HG02970 (cell line): ENCODE measurements around the gene PLRG1.

Source experiments
- ATAC-seq: cut with Tn5 transposase; IDR thresholded peaks from one replicate; pipeline ENCODE4 v1.9.1; 2021; ENCODE audit warnings: mild to moderate bottlenecking, moderate library complexity, moderate number of reproducible peaks; ENCODE audit not compliant: unreplicated experiment, low FRiP score

The PLRG1 gene

DNA sequence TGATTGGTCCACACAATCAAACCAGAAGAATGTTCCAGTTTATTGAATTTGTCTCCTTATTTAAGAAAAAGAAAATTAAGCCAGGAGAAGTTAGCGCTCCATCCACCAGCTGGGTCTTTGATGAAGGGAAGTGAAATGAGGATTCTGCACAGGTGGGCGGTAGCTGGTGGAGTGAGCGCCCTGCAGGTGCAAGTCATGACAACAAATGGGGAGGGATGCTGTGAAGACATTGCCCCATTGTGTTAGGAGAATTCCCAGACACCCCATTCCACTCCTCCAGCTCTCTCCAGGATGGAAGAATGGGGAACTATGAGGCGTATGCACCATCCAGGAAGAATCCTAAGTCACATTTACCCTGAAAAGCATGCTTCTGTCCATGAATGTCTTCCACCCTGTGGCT is 22.9 kb downstream of the PLRG1 start:
- no peak for ATAC-seq

DNA sequence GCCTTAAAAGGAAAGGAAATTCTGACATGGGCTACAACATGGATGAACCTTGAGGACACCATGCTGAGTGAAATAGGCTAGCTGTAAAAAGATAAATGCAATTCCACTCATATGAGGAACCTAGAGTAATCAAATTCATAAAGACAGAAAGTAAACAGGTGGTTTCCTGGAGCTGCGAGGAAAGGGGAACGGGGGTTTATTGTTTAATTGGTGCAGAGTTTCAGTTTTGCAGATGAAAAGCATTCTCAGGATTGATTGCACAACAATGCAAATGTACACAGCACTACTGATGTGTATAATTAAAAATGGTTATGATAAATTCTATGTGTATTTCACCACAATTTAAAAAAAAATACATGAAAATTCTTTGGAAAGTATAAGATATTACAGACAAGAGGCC is 24.0 kb downstream of the PLRG1 start:
- no peak for ATAC-seq

DNA sequence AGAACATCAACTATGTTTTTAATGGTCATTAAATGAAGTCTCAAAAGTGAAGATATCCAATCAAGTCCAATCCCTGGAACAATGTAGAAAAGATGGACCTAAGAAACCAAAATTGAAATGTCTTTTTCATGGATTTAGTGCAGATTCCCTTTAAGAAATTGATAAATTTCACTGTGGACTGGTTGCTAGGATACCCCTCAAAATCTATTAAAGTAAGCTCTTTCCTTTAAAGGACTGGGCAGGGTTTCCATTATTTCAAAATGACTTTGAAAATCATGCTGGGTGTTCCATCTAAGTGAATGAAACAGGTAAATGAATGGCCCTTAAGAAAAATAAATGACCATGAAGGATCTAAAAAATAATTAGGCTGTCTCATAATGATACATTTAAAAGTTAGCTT is 28.6 kb downstream of the PLRG1 start:
- ATAC-seq, result no peak

DNA sequence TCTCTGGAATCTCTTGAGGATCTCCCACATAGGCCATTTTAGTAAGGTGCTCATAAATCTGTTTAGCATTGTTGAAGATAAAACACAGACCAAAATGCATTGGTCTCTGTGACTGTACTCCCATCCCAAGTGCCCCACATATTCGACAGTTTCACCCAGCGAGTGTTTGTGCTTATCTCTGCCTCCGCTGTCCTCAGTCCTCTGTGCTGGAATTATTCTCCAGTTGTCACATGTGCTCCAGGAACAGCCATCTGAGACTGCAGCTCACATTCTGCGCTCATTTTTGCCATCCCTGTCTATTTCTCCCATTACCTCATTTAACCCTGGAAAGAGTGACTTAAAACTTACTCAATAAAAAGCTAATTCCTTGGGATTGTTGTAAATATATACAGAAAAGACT is 31.0 kb downstream of the PLRG1 start:
- no peak for ATAC-seq

DNA sequence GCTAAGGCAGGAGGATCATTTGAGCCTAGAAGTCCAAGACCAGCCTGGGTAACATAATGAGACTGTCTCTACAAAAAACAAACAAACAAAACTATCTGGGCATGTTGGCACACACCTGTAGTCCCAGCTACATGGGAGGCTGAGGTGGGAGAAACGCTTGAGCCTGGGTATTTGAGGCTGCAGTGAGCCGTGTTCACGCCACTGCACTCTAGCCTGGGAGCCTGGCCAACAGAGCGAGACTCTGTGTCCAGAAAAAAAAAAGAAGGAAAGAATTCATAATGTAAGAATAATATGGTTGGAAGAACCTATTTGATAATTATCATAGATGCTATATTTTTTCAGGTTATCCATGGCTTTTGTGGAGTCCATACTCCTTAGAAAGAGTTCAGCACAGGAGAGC is 32.6 kb downstream of the PLRG1 start:
- no peak for ATAC-seq

DNA sequence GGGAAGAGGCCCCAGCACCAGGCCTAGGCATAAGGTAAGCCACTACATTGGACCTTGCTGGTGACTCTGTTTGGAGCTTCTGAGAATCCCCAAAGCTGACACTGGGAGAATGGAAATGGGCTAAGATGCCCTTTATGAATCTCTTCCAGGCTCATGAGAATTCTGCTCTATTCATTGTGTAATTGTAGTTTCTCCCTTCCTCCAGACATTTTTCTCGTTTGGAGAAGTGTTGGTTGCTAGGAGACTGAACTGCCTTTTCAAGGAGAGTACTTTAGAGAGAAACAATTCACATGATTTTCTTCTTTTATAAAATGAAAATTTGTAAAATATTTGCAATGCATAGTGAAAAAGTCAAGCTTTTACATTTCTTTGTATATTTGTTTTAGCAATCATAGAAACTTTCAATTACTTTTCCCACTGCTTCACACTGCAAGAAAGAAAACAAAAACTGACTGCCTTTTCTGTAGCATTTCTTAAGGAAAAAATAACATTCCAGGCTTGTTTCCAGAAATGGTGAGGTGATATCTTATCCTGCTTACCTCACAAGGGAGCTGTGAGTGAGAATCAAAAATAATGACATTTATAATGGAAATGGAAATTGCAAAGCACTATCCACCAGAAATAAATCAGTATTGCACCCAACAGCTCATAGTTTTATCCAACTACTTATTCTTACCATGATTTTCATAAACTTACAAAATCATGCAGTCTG is 33.7 kb downstream of the PLRG1 start:
- no peak for ATAC-seq

DNA sequence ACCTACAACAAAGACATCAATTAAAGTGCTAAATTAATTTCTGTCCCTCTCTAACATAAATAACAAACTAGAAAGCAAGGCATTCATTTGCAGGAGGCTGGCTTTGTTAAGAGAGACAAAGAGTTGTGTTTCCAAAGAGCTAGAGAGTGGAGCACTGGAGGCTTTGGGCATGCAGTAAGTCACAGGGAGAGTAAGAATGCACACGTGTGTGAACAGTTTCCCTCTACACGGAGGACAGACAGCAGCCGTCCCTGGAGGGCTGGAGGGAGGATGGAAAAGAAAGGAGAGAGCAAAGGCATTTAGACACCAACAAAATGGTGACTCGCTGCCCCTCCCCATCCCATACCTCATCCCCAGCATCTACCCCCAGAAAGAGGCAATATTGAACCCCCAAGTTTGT is 38.2 kb downstream of the PLRG1 start:
- ATAC-seq, result no peak

DNA sequence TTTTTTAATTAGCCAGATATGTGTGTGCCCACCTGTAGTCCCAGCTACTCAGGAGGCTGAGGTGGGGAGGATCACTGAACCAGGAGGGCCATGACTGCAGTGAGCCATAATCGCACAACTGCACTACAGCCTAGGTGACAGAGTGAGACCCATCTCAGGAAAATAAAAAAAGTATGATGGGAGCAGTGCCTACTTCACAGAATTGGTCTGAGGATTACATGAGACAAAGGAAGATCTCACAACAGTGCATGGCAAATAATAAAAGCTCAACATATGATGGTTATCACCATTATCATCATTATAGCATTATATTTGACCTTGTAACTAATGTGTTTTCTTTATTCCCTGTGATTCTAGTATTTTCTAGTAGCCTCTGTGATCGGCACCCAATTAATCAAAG is 38.7 kb downstream of the PLRG1 start:
- ATAC-seq, result no peak

DNA sequence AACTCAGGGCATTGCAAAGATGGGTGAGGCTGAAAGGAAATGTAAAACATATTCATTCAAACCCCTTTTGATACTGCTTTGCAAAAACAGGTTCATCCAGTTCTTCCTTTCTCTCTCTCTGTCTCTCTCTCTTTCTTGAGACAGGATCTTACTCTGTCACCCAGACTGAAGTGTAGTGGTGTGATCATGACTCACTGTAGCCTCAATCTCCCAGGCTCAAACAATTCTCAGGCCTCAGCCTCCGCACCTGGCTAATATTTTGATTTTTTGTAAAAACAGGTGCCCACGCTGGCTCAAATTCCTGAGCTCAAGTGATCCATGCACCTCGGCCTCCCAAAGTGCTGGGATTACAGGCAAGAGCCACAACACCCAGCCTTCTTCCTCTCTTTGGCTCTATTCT is 43.0 kb downstream of the PLRG1 start:
- ATAC-seq, result no peak

DNA sequence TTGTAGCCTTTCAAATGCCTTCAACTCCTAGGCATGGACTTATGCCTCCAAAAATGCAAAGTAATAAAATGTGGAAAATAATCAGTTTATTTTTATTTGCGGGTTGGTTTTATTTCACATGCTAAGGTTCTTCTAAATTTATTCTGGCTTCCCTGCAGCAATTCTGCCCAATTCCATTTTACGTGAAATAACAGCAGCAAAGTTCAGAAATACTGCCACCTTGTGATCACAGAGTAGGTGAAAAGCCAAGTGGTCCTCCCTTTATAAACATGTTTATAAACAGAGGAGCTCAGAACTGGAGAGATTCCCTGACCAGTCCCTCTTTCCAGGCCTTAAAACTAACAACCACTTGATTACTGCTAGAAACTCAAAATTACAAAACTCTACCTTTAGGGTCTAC is 43.9 kb downstream of the PLRG1 start:
- ATAC-seq, result no peak

DNA sequence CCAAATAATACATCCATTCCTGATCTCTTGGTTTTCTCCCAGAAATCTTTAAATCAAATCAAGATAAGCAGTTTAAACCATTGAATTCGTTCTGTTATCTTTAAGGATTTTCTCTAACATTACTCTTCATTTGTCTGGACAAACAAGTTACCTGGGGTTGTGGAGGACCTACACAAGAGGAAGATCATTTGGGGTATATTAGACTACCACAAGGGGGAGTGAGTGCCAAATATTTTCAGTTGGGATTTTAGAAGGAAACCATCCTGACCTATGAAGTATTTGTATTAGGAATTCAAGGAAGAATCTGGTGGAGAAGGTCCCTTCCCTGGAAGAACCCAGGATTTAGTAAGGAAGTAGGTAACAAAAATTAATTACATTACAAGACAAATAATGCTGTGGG is 46.6 kb downstream of the PLRG1 start:
- ATAC-seq, result no peak

DNA sequence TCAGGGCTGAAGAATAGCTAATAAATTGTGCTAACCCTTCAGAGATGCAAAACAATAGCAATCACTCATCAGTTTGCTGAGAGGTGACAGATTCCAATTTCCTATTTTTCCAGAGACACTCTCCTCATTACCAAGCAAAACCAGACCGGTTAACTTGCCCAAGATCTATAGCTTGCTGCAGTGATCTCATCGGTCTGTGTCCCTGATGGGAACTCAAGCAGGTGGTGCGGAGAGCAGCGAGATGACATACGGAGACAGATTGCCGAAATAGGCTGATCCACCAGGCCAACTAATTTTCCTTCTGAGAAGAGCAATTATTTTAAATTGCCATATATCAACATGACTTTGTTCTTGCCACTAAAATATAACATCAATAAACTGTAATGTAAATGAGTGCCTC is 48.1 kb downstream of the PLRG1 start:
- no peak for ATAC-seq

DNA sequence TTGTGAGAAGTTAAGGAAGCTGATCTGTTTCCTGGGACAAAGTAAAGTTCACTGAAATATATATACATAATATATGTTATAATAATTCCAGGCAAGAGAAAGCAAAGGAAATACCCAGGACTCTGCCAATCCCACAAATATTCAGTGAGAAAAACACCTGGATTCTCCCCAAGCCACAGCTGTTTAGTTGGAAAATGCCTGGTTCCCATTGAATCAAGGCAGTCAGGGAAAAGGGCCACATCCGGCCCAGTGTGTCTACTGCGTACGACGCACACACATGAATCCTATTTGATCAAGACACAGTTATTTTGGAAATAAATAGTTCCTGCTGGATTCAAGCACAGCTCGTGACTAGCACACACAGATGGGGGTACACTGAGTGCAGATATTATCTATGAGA is 52.3 kb downstream of the PLRG1 start:
- no peak for ATAC-seq

DNA sequence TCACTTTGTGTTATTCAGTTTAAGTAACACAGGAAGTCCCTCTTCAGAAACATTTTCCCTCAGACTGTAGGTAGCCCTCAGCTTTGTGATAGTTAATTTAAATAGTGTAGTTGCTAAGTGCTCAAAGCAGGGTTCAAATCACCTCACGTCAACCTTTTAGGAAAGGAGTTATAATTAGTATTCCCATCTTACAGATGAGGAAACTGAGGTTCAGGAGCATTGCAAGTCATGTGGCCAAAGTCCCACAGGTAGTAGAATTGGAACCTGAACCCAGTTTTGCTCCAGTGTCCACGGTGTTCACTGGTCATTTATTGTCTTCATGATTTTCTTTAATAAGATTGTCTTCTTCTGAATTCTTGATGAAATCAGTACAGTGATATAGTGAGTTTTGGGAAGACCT is 54.3 kb downstream of the PLRG1 start:
- no peak for ATAC-seq

DNA sequence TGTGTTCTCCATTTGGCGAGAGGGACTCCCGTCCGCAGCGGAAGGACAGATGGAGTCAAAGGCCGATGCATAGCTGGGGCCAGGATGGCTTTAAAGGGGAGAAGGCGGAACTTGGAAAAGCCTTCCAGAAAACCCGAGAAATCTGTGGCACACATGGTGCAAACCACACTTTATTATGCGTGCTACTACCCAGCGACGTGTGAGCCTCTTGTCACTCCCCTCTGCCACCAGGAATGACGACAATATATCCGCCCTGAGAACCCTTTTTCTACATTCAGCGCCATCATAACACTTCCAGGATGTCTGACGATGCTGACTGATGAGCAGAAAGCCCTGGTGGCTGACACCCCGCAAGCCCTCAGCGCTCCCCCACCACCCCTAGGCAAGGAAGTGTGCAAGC is 57.9 kb downstream of the PLRG1 start:
- ATAC-seq, result no peak

DNA sequence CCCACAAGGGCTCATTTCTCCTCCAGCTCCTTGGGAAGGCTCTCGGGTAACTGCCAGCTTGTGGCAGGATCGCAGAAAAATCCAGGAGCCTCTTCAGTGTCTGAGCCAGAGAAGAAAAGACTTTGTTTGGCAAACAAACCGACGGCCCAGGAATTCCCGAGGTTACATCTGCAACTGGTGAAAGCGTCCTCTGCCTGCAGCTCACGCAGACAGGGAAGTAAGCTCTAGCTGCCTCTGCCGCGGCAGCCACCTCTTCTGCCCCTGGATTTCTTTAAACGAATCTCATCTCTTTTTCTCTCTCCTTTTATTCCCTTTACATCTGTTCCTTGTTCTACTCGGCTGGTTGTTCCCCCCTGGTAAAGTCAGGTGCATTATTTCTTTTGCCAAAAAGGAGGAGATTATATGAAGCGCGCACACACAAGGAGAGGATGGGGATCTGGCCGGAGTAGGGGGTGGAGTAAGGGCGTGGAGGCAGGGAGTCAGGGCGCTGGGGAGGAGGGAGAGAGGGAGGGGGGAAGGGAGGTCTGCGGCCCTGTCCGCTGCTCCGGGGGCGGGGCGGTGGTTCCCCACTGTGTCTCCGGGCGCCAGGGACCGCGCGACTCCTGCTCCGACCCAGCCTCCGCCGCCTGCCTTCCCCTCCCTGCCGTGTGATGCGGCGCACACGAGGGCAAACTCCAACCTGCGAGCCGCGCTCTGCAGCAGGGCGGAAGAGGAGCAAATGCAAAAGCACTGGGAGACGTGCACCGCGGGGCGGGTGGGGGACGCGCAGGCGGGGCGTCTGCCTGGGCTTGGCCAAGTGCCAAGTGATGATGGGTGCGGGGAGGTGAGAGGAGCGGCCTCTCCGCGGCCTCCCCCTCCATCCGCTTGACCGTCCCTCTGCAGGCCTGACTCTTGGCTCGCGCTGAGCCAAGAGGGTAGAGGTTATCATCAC is 58.6 kb downstream of the PLRG1 start, which contains the start of gene DCHS2:
DCHS2 (minus strand) TSS at position 459 of the 931 bp plus-strand sequence; CDS start at position 15, 444 bp downstream.
- ATAC-seq, result peak; percentile 57

DNA sequence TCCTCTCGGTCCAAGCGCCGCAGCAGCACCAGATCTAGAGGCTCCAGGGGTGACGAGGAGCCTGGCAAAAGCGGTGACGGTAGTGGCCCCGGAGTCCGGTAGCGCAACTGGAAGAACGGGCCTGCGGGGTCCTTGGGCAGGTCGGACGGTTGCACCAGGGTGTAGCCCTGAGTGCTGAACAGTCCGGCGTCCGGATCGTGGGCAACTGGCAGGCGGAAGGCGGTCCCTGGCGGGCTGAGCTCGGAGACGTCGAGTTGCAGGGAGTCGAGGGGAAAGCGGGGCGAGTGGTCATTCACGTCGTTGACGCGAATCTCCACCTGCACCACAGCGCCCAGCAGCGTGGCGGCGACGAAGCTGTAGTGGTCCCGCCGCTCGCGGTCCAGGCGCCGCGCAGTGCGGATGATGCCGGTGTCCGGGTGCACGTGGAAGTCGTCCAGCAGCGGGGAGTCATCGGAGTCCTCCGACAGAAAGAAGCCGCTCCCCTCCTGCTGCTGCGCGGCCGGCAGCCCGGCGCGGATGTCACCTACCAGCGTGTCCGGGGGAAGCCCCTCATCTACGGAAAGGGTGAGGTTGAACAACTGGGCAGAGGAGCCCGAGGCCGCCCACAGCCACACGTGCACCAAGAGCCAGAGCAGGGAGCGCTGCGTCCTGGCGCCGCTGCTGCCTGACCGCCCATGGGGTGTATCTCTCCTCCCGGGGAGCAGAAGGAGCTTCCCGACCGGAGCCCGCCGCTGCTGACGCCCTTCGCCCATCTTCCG is 59.4 kb downstream of the PLRG1 start:
- peak; percentile 41 for ATAC-seq

DNA sequence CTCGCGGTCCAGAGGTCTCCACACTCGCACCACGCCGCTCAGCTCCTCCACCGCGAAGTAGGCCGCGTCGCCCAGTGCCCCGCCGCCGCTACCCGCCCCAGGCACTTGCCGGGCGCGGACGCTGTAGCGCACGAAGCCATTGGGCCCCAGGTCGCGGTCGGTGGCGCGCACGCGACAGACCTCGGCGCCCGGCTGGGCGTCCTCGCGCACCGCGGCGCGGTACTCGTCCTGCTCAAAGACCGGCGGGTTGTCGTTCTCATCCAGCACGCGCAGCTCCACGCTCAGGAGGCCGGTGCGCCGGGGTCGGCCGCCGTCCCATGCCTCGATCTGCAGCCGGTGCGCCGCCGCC is 60.0 kb downstream of the PLRG1 start:
- ATAC-seq, result no peak

DNA sequence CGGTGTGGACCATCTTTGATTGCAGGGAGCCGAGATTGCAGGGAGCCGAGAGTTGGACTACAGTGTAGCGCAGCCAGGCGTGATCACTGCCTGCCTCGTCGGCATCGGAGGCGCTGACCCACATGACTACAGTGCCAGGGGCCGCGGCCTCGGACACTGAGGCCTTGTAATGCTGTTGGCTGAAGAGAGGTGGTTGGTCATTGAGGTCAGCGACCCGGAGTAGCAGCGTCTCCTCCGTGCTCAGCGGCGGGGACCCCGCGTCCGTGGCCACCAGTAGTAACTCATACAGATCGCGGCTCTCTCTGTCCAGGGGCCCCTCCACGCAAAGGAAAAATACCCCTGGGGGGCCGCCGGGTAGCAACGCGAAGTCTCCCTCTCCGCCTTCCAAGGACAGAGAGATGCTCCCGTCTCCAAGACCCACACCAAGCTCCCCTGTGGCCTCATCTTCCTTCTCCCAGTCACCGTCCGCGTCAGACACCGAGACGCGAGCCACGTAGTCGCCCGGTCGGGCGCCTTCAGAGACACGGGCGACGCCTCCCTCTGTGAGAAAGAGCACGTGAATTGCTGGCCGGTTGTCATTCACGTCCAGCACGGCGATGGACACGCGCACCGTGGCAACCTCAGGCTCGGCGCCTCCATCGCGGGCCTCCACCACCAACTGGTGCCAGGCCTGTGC is 60.5 kb downstream of the PLRG1 start:
- no peak for ATAC-seq

DNA sequence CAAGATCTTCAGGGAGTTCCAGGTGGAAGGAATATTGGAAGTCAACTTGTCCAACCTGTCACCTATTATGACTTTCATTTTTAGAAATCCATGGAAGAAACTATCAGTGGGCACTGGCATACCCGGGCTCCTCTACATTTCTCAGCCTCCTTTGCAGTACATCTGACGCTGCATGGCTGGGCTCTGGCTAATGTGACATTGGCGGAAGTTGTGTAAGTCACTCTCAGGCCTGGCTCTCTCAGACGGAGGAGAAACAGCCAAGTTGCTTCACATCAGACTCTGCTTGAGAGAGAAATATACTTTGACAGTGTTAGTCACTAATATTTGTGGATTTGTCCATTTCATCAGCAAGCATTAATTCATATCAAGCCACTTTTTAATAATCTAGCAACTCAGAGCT is 63.1 kb downstream of the PLRG1 start:
- ATAC-seq, result no peak
